HG03521 (cell line): ENCODE results near the gene TPR.

Experiments
- ATAC-seq: cut with Tn5 transposase; IDR thresholded peaks from one replicate; pipeline ENCODE4 v1.9.1; 2021; ENCODE audit warnings: mild to moderate bottlenecking, moderate library complexity; ENCODE audit not compliant: unreplicated experiment

TPR gene

GRCh38 chr1:186291271-186291670 is 83.8 kb downstream of the TPR start:
- ATAC-seq, result no peak

DNA sequence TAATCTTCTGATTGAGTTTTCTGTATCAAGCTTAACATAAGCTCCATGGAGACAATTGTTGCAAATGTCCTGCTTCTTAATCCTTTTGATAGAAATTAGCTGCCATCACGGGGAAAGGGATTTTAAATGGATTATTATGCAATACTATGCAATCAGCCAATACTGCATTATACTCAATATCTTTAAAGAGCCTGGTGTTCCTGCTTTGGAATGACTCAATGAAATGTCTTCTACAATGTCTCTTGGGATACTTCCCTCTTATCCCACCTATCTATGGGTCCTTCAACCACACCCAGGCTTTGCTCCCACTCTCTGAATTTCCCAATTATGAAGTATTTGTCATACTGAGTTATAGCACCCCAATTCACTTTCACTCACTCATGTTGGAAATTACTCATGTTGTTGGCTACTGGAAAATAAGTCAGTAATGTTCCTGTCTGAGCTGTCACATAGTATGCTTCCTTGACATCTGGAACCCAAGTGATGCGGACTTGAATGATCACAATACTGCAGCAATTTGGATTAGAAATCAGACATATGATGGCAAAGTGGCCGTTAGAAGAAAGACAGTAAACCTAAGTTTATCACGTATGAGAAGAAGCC is 85.0 kb downstream of the TPR start:
- ATAC-seq, result no peak

- ATAC-seq, result no peak
Measured at GRCh38 chr1:186286615-186287315, 88.3 kb downstream of the TPR start.

- ATAC-seq, result no peak
Measured at GRCh38 chr1:186283374-186283773, 91.7 kb downstream of the TPR start.

DNA sequence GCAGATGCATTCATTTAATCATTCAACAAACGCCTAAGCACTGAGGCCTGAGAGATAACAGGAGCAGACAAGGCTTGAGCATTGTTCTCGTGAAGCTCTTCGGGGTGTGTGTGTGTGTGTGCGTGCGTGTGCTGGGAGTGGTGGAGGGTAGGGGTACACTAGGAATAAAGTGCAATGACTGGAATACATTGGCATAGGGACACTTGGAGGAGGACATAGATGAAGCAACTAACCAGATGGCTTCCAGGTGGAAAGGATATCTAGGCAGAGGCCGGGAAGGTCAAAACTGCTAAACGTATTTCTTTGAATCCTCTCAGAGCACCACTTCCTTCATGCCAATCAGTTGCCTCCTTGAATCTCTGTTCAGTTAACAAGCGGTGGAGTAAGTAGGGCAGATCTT is 92.6 kb downstream of the TPR start:
- ATAC-seq, result no peak

DNA sequence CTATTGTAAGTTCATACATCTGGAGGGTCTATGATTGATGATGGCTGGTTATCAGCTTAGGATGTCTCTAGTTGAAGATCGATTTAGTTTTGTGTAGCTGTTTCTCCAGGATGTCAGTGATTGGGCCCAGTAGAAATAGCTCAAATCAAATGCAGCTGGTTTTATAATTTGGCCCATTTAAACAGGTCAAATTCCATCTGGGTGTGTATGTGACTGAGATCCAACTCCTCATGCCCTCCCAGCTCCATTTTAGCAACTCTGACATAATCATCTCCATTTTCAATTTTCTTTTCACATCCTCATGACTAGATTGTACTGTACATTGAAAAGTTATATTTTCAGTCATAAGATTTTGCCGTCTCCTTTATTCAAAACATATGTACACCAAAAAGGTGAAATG is 99.2 kb downstream of the TPR start:
- no peak for ATAC-seq

DNA sequence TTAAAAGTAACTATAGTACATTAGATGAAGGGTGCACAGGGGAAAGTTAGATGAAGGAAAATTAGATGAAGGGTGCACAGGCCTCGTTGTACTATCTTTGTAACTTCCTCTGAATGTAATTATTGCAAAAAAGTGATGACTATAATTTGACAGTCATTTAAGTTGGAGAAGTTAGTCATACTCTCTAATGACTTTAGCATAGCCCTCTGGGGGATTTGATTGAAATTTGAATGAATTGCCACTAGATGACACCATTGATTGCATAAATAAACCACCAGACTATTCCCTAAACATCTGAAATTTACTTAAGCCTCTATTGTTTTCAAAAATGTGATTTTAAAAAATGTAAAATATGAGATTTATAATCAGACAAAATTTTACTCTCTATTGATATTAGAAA is 102.6 kb downstream of the TPR start:
- ATAC-seq, result no peak

GRCh38 chr1:186271032-186271431 is 104.0 kb downstream of the TPR start:
- ATAC-seq, result no peak
